ENCODE results near the gene SPC25. TPM values are rescaled to one million over a fixed set of nuclear protein-coding genes. Genes with fewer than 3 reads are reported as not detected.

The SPC25 gene
- total and polyA plus RNA-seq, 2 donors (not counting 1 experiment from before 2014, with no cell fraction given): 0.12 to 0.64 TPM

DNA sequence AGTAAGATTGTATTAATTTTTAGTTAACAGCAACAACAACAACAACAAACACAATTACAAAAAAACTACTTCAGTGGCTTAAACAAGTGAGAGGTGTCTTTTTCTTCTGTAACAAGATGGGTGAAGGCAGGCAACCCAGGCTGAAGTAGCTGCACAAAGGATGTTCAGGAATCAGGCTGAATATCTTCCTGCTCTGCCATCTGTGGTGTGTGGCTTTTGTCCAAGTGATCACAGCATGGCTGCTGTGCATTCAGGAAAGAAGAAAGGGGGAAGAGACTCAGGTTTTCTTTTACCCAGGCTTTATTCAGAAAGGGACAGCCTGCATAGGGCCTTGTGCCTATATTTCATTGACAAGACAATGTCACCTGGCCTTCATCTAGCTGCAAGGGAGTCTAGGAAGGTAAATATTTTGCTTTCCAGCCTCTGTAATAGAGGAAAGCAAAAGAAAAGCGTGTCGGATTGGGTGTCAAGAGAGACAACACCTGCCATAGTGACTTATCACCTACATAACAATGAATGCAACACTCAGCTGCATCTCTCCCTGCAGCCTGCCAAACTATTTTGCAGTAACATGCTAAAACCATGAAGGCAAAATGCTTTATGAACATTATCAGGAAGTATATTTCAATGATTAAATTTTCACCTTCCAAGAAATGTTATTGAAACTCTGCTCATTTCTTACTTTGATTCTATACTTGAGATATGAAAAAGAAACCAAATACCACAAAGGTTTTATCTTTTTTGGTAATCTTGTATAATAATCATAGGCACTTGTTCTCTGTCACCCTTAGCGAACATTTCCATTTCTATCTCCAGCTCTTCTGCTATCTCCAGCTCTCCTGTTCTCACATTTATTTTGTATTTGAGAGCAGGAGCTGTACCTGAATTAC is 25.5 kb upstream of the SPC25 start:
- H3K4me1 Mint-ChIP-seq: peaks cover 4% of the 10 kb centered on the region
- H3K4me3 Mint-ChIP-seq: no peak overlapping the region
- Histone ChIP-seq H2AFZ (ENCODE audit: insufficient read depth, low read depth, low read length, poor library complexity, severe bottlenecking) (no peak overlapping the region), H3K4me1 (ENCODE audit: control insufficient read depth in 2 of 2, insufficient read depth in 2 of 2, low read length in 2 of 2) (peaks cover 0 to 7% of the 10 kb centered on the region in 2 donors), H3K27ac (ENCODE audit: low read length in 2 of 2) (no peak overlapping the region), H4K20me1 (ENCODE audit: control insufficient read depth, insufficient read depth, low read length, poor library complexity, severe bottlenecking) (no peaks in the 10 kb centered on the region), H3K4me3 (ENCODE audit: control extremely low read depth in 1 of 5, extremely low read depth in 1 of 5, insufficient read depth in 1 of 5, low read depth in 2 of 5, low read length in 4 of 5) (no peak overlapping the region), H3K9ac (ENCODE audit: low read length) (no peak overlapping the region), H3K79me2 (ENCODE audit: control insufficient read depth, insufficient read depth, low read length) (no peaks in the 10 kb centered on the region), H3K36me3 (replicated peaks in 1 of 2; ENCODE audit: control extremely low read depth in 1 of 2, control insufficient read depth in 1 of 2, extremely low read depth in 1 of 2, insufficient read depth in 2 of 2, low read length in 1 of 2) (no peaks in the 10 kb centered on the region), H3K9me3 (ENCODE audit: control extremely low read depth in 1 of 3, control insufficient read depth in 2 of 3, insufficient read depth in 1 of 3, low read length in 2 of 3) (peaks cover 0 to 1% (median 0%) of the 10 kb centered on the region in 3 donors), H3K4me2 (replicated peaks; ENCODE audit: low read depth, low read length, poor library complexity, severe bottlenecking) (no peak overlapping the region), H3K27me3 (replicated peaks in 1 of 4; ENCODE audit: control extremely low read depth in 1 of 4, control insufficient read depth in 3 of 4, insufficient read depth in 4 of 4, low read length in 3 of 4) (peaks cover 0 to 3% (median 2%) of the 10 kb centered on the region in 4 experiments)
- WGBS (ENCODE audit: insufficient coverage): no CpG with 5 or more reads among the region's 3 CpGs
- ChIA-PET POLR2A (no interaction called here), CTCF (no interaction called here)
- peaks cover 18% of the 10 kb centered on the region for H3K27me3 Mint-ChIP-seq
- intact Hi-C loops (cut with micrococcal nuclease): no loop called here
- ATAC-seq (ENCODE audit: low read depth): no peak
- no peak for TF ChIP-seq EZH2 (IDR thresholded peaks at IDR 0.05; ENCODE audit: borderline replicate concordance, insufficient read depth, low read depth, low read length, poor library complexity, severe bottlenecking)
- no peak for TF ChIP-seq CTCF (IDR thresholded peaks at IDR 0.05)
- DNase-seq: no peak
- no peaks in the 10 kb centered on the region for H3K9me3 Mint-ChIP-seq (ENCODE audit: insufficient read depth)
- no peak overlapping the region for H3K27ac Mint-ChIP-seq

GRCh38 chr2:168913495-168913894 is 23.3 kb upstream of the SPC25 start:
- POLR2A ChIA-PET: no interaction called here
- intact Hi-C loops (cut with micrococcal nuclease): no loop called here
- H3K4me3 ChIP-seq (ENCODE audit: control extremely low read depth in 1 of 5, extremely low read depth in 1 of 5, insufficient read depth in 1 of 5, low read depth in 2 of 5, low read length in 4 of 5): no peak overlapping the region

More at GRCh38 chr2:168913495-168913894, 23.3 kb upstream of the SPC25 start:
- 97% methylated on average over 3 of the region's 4 CpGs for WGBS (ENCODE audit: insufficient coverage)
- Mint-ChIP-seq H3K4me3 (no peak overlapping the region), H3K27me3 (peaks cover 27% of the 10 kb centered on the region), H3K27ac (no peak overlapping the region), H3K9me3 (ENCODE audit: insufficient read depth) (no peaks in the 10 kb centered on the region), H3K4me1 (peaks cover 4% of the 10 kb centered on the region)
- H2AFZ ChIP-seq (ENCODE audit: insufficient read depth, low read depth, low read length, poor library complexity, severe bottlenecking): no peak overlapping the region
- no peaks in the 10 kb centered on the region for H3K79me2 ChIP-seq (ENCODE audit: control insufficient read depth, insufficient read depth, low read length)
- no peak overlapping the region for H3K27ac ChIP-seq (ENCODE audit: low read length in 2 of 2)
- no peaks in the 10 kb centered on the region for H4K20me1 ChIP-seq (ENCODE audit: control insufficient read depth, insufficient read depth, low read length, poor library complexity, severe bottlenecking)
- H3K4me1 ChIP-seq (ENCODE audit: control insufficient read depth in 2 of 2, insufficient read depth in 2 of 2, low read length in 2 of 2): peaks cover 0 to 7% of the 10 kb centered on the region in 2 donors
- peaks cover 0 to 3% (median 2%) of the 10 kb centered on the region in 4 experiments for H3K27me3 ChIP-seq (replicated peaks in 1 of 4; ENCODE audit: control extremely low read depth in 1 of 4, control insufficient read depth in 3 of 4, insufficient read depth in 4 of 4, low read length in 3 of 4)
- no peak for DNase-seq
- peaks cover 0 to 1% (median 0%) of the 10 kb centered on the region in 3 donors for H3K9me3 ChIP-seq (ENCODE audit: control extremely low read depth in 1 of 3, control insufficient read depth in 2 of 3, insufficient read depth in 1 of 3, low read length in 2 of 3)
- no peak overlapping the region for H3K9ac ChIP-seq (ENCODE audit: low read length)
- no peak overlapping the region for H3K4me2 ChIP-seq (replicated peaks; ENCODE audit: low read depth, low read length, poor library complexity, severe bottlenecking)
- H3K36me3 ChIP-seq (replicated peaks in 1 of 2; ENCODE audit: control extremely low read depth in 1 of 2, control insufficient read depth in 1 of 2, extremely low read depth in 1 of 2, insufficient read depth in 2 of 2, low read length in 1 of 2): no peaks in the 10 kb centered on the region
- TF ChIP-seq EZH2 (IDR thresholded peaks at IDR 0.05; ENCODE audit: borderline replicate concordance, insufficient read depth, low read depth, low read length, poor library complexity, severe bottlenecking) (no peak), CTCF (IDR thresholded peaks at IDR 0.05) (no peak)
- no peak for ATAC-seq (ENCODE audit: low read depth)
- CTCF ChIA-PET: interaction anchor here (0.6 to 2.4 kb wide), 2 partner anchors 8 to 645 kb away, joined by 3 to 7 read pairs; no protein-coding TSS in a partner anchor
